Amniotic epithelial cell (primary cell): Measurements from ENCODE around the gene ST6GAL1.

Source experiments
- DNase-seq: peaks from one replicate; pipeline ENCODE4 v3.0.0-alpha.2; 2010; ENCODE audit warnings: low read depth

The ST6GAL1 gene

GRCh38 chr3:187112934-187113793, 182.8 kb downstream of the ST6GAL1 start:
- DNase-seq = peak; percentile 31

- no peak for DNase-seq
Observed at GRCh38 chr3:187114511-187114910, 184.2 kb downstream of the ST6GAL1 start.

GRCh38 chr3:187120326-187120725, 190.0 kb downstream of the ST6GAL1 start:
- no peak for DNase-seq

GRCh38 chr3:187122261-187122660, 191.9 kb downstream of the ST6GAL1 start:
- DNase-seq = no peak

GRCh38 chr3:187125319-187126031, 195.1 kb downstream of the ST6GAL1 start:
- DNase-seq = no peak
